T-helper 2 cell treated with Interferon-gamma antibody and Interleukin-4, amounts not matched to agents 100 ng/mL and 5 ng/mL, for 36 hours (primary cell): Measurements from ENCODE around the gene TSPAN7. TPM values are rescaled to one million over a fixed set of nuclear protein-coding genes. Genes with fewer than 3 reads are reported as not detected.

ENCODE experiments used
- intact Hi-C: fragments of 100-400 bp; cut with micrococcal nuclease; formaldehyde crosslinking; loops from one replicate; pipeline ENCODE4 v1.15.1; 2023
- total RNA-seq: library from RNA; stranded (reverse); gene quantifications from 2 replicates; pipeline ENCODE4 v1.2.3, GENCODE V29; 2022

TSPAN7 gene, protein sequence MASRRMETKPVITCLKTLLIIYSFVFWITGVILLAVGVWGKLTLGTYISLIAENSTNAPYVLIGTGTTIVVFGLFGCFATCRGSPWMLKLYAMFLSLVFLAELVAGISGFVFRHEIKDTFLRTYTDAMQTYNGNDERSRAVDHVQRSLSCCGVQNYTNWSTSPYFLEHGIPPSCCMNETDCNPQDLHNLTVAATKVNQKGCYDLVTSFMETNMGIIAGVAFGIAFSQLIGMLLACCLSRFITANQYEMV
- total RNA-seq, result 0.11 TPM in 1 of 2 replicates, not detected in the other

DNA sequence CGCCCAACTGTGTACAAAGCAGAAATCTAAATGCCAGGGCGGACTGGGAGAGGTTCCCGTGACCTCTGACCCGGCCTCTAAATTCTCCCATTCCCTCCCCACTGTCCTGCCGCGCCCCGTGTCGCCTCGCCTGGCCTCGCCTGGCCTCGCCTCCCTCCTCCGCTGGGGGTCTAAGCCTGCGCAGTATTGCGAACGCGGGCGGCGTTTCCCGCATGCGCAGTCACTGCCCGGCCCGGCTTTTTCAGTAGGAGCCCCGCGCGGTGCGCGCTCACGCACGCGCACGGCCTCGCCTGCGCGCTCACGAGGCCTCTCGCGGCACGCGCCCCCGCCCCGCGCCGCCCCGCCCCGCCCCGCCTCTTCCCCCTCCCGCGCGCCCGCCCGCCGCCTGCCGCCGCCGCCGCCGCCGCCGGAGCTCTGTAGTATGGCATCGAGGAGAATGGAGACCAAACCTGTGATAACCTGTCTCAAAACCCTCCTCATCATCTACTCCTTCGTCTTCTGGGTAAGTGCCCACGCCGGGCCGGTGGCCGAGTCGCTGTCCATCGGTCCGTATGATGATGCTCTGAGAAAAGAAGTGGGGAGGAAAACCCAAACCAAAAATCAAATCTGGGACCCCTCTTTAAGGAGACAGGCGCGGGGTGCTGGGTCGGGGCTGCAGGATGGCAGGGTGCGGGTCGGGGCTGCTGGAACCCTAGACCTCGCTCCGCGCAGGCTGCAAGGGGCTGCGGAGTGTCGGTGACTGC lies at the start of gene TSPAN7:
TSS of gene TSPAN7 (plus strand) at position 417 of the 743 bp plus-strand sequence. CDS start at position 422, 5 bp downstream.
- intact Hi-C loops, result no loop called here

DNA sequence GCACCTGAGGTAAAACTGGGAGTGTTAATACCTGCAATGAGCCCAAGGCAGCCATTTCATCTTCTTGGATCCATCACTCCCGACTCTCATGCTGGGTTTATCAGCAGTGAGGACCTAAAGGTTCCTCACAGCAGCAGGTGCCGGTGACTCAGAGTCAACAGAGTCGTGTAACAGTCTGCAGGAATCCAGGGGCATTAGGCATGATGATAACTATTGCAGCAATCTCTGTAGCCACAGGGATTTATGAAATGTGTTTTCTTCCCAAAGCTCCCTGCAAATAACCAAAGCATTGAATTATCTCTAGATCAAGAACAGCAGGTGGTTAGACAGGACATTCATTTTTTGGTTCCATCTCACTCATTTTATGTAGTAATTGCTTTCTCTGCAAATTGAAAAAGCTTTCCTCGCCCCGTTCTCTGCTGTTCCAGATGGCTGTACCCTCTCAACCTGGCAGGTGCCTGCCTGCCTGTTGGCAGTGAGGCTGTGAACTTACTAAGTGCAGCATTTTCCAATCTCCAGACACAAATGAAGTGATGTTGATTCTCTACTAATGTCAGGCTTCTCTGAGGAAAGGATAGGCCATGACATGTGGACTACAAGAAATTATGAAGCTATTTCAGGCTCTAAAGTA lies 48.1 kb upstream of the TSPAN7 start:
- intact Hi-C loops, result no loop called here

DNA sequence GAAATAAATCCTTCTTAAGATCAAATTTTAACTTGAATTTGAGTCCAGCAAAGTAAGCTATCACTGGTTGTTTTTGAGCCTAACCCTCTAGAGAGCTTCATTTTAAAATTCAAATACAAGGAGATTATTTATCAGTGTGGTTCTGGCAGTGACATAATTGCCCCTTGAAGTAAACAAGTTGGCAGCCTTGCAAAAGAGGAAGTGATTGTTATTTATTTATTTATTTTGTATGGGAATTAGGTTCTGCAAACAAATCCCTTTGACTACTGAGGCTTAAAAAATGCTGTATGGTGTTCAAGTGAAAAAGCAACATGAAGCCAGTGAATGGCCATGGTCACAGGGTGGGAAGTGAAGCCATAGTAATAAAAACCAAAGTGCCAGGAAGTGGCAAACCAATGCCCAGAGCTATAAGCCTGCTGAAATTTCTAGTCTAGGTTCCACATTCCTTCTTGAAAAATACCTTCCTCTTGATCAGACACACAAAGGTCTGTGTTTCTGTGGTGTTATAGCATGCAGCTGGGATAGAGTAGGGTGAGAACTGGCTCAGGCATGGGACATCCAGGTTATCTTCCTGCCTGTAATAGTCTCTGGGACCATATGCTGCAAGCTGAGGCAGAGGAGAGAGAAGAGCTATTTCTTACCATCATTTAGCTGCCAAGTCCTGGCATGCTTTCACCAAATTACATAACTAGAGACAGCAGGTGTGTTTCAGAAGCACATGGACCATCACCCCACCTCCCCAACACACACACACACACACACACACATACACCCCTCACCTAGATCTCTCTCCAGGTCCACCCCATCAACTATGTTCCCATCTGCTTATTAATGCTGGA lies 47.1 kb upstream of the TSPAN7 start:
- intact Hi-C loops, result no loop called here

DNA sequence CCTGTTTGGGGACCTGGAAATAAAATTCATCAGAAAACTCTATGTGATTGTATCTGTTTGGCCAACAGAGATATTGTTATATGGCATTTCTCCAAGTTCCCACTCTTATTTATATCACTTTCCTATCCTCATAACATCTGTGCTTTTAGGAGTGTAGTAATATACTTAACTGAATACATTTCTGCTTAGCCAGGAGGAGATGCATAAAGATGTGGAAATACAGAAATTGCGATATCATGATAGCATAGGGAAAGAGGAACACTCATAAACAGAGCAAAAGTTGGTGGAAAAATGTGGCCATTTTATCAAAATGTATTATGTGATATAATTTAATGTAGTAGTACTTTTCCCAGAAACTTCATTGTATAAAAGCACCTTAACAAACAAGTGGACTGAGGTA lies 46.1 kb upstream of the TSPAN7 start:
- intact Hi-C loops, result no loop called here

DNA sequence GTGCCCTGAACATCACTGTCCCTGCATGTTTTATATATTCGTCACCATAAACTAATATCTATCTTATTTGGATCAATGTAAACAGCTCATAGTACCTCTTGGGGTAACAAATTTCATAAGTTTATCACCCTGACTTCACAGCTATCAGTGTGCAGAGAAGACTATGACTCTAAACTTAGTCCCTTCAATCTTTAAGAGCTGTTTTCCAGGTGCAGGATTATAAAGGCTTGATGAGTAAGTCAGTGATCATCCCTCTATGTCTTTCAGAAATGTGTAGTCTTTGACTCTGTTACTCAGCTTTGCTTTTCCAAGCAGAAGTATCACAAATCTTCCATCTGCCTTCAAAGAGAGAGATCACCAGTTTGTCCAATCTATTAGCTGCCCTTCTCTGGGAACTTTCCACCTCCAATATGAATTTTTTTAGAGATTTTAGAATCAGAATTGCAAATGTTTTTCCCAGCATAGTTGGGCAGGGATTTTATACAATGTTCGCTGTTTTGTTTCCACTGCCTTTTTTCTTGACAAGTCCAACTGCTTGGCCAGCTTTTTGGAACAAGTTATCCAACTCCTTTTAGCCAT lies 45.1 kb upstream of the TSPAN7 start:
- intact Hi-C loops, result no loop called here

DNA sequence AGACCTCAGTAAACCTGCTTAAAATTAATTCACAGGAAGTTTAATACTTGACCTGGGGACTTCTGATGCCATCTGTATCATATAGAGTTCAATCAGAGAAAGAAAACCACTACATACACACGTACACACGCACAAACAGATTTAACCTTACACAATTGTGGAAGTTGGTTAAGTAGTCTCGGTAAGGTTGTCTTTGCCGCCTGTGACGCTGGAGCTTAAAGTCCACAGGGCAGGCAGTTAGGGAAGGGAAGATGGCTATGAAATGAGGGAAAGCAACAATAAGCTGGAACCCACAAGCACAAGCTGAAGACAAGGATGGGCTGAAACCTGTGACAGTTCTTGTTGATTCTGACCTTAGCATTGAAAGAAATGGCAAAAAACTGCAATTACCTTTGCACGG lies 41.7 kb upstream of the TSPAN7 start:
- intact Hi-C loops, result no loop called here

DNA sequence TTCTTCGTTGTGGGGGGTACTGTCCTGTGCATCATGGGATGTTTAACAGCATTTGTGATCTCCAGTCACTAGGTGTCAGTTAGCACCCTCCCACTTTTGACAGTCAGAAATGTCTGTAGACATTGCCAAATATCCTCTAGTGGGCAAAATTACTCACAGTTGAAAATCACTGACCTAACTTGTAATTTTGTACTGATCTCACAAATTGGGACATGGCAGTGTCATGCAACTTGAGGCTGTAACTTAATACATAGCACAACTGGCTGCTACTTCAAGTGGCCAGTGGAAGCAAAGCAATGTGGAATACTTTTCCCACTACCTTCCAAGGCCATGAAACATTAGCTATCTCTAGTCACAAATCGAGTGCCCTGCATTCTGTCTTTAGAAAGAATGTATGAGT lies 23.2 kb upstream of the TSPAN7 start:
- intact Hi-C loops, result no loop called here

DNA sequence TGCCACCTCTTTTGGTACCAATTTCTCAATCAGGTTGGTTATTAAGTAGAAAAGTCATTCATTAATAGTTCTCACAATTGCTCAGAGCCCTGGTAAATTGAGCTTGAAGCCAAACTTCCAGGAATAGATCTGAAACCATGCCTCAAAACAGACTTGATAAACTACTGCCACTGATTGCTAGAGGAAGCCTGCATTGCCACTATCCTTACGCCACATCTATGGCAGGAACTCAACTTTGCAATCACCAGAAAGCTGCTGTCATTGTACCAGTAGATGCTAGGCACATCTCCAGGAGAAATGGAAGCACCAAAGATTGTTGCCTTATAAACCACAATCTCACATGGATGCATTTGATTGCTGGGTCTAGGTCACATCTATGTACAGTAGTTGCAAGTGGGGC lies 21.6 kb upstream of the TSPAN7 start:
- intact Hi-C loops, result no loop called here

DNA sequence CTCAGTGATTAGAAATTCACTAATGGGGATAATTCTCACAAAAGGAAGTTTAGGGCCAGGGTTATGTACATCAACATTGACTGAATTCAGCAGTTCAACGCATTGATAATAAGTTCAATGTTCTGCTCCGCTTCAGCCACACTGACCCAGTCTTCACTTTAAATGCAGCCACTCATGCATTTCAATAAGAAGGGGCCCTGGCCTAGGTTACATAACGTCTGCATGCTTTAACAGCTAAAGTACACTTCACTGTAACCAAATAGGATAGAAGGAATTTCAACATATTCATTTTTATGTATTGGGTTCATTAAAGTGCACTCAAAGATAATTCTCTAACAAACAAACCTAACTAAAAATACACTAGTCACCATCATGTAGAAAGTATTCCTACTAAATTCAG lies 12.8 kb upstream of the TSPAN7 start:
- intact Hi-C loops, result no loop called here

DNA sequence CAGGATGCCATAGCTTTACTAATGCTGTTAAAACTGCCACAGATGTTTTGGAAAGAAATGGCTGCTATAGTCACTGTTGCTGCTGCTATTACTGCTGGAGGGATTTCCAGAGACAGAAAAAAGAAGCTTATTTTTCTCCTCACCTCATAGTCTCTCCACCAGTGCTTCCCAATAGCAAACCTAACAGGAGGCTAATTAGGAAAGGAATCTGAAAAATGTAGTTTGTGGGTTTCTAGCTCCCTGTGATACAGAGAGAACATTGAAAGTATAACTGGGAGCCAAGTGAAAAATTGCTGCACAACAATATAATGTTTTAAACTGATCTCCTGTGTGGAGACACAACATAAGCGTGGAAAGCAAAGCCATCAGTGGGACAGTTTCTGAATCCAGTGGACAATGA lies 8.6 kb upstream of the TSPAN7 start:
- intact Hi-C loops, result no loop called here

DNA sequence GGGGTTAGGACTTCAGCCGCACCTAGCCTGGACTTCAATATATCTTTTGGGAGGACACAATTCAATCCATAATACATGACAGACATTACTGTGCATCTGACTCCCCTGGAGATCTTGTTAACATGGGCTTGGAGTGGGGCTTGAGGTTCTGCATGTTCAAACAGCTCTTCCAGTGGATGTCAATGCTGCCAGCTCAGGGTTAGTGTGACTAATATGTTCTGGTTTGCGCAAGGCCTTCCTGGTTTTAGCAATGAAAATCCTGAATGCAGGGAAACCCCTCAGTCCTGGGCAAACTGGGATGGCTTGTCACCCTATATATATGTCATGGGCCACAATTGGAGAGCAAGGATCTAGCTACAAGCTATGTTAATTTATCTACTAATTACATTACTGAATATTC lies 2.7 kb upstream of the TSPAN7 start:
- intact Hi-C loops, result no loop called here

DNA sequence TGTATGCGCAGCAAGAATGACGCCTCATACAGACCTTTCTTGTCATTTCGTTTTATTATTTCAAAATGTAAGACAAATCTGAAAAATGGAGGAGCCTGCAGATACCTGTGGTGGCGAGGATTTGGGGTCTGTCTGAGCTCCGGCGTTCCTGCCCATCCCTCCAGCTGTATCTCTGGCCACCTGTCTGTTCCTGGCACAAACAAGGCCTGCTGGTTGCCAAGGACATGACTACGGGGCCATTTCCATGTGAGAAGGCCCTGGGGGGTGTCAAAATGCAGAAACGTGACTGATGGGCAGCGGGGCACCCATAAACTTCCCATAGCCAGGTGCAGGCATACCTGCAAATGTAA lies 591 bp upstream of the TSPAN7 start:
- intact Hi-C loops, result no loop called here

DNA sequence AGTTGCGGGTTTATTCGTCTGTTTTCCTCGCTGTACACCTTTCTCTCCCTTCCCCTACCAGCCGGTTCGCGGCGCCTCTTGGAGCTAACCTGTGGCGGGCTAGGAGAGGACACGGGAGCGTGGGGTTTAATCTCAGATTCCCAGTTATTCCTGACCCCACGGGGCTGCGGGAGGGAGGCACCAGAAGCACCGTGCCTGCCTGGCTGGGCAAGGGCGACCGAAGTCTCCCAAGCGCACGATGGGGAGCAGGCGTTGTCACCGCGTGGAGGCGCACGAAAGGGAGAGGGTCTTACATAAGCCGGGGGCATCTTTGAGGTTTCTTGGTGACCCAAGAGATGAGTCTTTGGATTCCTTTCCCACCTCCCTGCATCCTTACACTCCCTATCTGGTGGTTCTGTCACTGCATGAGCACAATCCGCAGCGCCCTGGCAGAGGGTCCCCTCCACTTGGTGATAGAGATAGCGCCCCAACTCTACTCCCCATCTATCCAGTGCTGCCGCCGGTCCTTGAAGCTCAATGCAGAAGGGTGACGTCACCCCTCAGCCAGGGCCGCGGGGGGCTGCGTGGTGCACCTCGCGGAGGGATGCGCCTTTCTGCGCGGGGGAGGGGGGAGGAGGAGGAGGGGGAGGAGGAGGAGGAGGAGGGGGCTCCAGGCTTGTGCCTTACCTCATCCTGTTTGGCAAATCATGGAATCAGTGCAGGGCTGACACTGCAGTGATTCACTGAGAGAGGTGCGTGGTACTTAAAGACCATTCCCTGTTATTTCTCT lies 793 bp downstream of the TSPAN7 start:
- intact Hi-C loops, result no loop called here

DNA sequence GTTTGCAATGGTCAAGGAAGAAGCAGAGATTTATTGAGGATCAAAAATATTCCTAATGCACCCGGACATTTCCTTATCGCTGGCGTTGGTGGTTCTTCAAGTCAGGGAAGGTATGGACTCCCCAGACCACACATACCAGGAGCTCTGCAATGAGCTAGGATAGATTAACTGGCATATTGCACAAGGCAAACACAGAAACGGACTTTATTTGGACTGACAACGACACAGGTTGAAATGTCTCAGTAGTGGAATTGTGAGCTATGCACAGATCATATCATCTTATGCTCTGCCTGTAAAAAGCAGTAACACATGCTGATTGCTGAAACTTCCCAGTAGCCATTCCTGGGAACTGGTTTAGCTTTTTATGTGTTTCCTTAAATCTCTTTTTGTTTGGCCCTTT lies 1.7 kb downstream of the TSPAN7 start:
- intact Hi-C loops, result no loop called here

DNA sequence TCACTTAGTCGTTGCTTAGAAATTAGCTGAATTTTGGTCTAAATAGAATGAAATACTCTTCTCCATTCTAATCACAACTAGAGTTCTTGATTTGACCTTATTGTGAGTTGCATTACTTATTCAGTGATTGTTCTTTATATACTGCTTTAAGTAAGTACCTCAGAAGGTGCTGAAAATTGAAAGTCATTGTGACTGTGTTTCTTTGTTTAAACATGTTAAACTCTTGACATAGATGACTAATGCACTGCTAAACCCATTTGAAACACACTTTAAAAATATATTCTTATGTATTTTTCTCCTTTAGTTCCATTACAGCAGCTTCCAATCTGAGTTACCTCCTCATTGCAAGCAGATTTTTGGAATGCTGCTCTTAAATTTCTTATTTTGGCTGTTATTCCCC lies 9.1 kb downstream of the TSPAN7 start:
- intact Hi-C loops, result no loop called here

DNA sequence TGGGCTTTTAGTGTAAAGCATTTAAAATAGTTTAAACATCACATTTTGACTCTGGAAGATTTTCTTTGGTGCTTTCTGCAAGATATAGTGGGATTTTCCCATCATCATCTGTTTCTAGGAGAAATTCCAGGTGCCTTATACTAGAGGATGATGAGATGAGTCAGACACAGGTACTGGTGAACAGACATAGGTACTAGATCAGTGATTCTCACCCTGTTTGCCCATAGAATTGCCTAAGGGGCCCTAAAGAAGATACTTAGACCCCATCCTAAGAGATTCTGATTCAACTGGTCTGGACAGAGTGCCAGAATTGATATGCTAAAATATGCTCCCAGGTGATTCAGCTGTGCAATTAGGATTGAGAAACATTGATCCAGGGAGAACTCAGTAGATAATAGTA lies 9.7 kb downstream of the TSPAN7 start:
- intact Hi-C loops, result no loop called here

DNA sequence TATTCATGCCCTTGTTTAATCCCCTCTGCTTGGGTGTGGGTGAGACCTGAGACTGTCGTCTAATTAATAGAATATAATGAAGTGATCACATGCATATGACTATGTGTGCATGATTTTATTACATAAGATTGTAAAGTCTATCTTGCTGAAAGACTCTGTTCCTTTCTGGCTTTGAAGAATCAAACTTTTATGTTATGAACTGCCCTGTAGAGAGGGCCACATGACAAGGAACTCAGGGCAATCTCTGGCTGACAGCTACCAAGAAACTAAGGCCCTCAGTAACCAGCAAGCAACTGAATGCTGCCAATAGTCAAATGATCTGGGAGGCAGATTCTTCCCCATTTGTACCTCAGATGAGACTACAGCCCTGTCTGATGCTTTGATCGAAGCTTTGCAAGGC lies 13.5 kb downstream of the TSPAN7 start:
- intact Hi-C loops, result no loop called here

DNA sequence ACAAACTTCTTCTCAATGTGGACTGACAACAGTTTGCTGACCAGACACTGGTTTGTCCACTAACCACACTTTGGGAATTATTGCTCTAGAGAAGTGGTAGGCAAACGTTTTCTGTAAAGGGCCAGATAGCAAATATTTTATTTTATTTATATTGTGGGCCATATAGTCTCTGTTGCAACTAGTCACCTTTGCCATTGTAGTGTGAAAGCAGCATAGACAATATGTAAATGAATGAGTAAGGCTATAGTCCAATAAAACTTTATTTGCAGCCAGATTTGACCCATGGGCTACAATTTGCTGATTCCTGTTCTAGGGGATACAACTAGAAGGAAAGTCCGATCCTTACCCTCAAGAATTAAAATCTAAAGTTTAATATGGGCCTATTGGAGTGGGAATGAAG lies 14.5 kb downstream of the TSPAN7 start:
- intact Hi-C loops, result no loop called here

DNA sequence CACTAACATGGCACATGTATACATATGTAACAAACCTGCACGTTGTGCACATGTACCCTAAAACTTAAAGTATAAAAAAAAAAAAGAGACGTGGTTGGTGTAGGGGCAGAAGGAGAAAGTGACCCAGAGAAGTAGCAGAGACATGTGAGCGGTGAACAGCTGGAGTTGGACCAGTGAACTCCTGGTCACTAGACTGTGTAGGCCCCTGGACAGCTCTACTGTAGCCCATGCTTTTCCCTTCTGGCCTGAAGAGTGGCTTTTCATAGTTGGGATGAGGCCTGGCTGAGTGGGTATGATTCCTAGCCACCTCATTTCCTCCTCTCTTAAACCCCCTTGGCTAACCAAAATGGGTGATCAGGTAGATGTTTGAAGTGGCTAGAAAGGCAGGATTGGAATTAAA lies 16.4 kb downstream of the TSPAN7 start:
- intact Hi-C loops, result no loop called here

DNA sequence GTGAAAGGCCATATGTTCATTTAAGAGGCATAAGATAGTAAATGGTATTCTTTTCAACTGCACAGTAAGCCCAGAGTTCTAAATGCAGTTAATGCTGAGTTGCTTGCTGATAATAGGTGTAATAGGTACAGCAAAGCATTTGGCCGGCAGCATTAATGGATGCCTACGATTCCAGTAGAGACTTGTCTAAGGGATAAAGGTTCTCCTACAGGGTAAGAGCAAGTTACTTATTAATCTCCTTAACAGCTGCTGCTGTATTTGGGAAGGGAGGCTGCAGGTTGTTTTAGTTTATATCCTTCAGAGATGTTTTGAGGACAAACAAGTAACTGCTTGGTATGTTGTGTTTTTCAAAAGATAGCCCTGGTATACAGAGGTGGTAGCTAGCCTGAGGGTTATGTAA lies 16.8 kb downstream of the TSPAN7 start:
- intact Hi-C loops, result no loop called here

DNA sequence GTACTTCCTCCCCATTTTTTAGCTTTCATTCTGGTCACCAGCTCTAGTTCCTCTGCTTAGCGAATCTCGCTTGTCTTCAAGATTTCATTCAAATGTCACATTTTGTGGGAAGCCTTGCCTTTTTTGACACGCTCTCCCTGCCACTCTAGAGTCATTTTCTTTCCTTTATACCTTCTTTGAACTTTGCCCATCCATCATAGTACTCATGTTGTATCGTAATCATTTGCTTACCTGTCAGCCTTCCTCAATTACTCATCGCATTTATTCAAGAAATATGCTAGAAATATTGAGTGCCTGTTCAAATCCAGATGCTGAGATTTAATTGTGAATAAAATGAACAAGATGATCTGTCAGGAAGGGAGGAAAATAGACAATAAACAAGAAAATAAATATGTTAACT lies 21.8 kb downstream of the TSPAN7 start:
- intact Hi-C loops, result no loop called here
